Measurements from ENCODE around the gene FBXW12. TPM values are rescaled to one million over a fixed set of nuclear protein-coding genes. Genes with fewer than 3 reads are reported as not detected.

The FBXW12 gene
- total and polyA plus RNA-seq, 2 donors (not counting 3 experiments of a cell fraction or from before 2014, with no cell fraction given): not detected

DNA sequence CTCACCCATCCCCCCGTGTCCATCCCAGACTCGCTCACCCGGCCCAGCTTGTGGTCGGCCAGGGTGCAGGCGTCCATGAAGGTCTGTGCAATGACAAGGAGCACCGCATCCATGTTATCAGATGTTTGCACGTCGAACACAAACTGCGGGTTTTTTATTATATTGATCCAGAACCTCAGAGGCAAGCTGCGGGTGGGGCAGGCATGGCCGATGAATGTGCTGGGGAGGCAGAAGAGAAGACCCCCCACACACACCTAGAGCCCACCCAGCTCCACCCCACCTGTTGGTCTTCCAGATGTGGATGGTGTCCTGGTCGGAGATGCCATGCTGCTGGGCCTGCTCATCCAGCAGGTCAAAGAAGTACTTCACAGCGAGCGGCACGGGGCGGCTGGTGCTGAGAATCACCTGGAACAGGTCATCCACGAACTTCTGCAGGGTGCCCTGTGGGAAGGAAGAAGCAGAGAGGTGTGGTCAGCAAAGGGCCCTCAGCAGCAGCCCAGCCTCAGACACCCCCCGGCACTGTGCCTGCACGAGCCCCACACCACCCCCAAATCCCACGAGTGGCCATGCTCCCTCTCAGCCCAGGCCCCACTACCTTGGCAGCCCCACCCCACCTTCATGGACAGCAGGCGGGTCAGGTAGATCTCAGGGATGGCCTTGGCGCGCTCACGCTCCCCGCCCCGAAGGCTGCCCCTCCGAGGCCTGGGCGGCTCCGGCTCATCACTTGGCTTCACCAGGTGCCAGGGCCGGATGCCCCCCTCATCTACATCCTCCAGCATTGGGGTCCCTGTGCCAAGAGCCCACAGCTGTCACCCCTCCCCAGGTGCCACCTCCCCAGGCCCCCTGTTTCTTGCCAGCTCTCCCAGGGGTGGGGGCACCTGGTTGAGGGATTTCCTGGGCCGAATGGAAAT is 37.5 kb downstream of the FBXW12 start:
- H3K9ac ChIP-seq (replicated peaks; ENCODE audit: extremely low read depth, insufficient read depth, low read length): no peak overlapping the region
- H3K27ac ChIP-seq (ENCODE audit: insufficient read depth, low read depth, low read length): no peak overlapping the region
- H3K36me3 ChIP-seq (ENCODE audit: control insufficient read depth in 2 of 2, extremely low read depth in 1 of 2, insufficient read depth in 2 of 2, low read length in 2 of 2): peaks cover 0 to 35% of the 10 kb centered on the region in 2 experiments
- no peak overlapping the region for H3K4me2 ChIP-seq (ENCODE audit: insufficient read depth, low read length)
- ChIA-PET CTCF (interaction anchor here (0.8 to 12.6 kb wide), 4 partner anchors 9 to 27 kb away, joined by 3 to 716 read pairs (median 4); no protein-coding TSS in a partner anchor), POLR2A (interaction anchor here (0.5 kb wide), 1 partner anchor 48 kb away, joined by 3 read pairs; no protein-coding TSS in a partner anchor)
- no peaks in the 10 kb centered on the region for H3K79me2 ChIP-seq (ENCODE audit: control insufficient read depth, insufficient read depth, low read length)
- BruUV-seq (replicated peaks): TSS peak; percentile 19
- H3K9me3 ChIP-seq (replicated peaks; ENCODE audit: control insufficient read depth, insufficient read depth, low read length): no peaks in the 10 kb centered on the region
- H3K4me3 ChIP-seq (replicated peaks in 1 of 3; ENCODE audit: insufficient read depth in 1 of 3, low read depth in 1 of 3, low read length in 3 of 3): no peak overlapping the region
- TF ChIP-seq FOS (IDR thresholded peaks at IDR 0.05; ENCODE audit: borderline replicate concordance, insufficient read depth, low read length): no peak
- TF ChIP-seq GATA2 (IDR thresholded peaks at IDR 0.05; ENCODE audit: insufficient read depth, insufficient read length, low read depth, low read length): no peak
- TF ChIP-seq, protein P1, sequence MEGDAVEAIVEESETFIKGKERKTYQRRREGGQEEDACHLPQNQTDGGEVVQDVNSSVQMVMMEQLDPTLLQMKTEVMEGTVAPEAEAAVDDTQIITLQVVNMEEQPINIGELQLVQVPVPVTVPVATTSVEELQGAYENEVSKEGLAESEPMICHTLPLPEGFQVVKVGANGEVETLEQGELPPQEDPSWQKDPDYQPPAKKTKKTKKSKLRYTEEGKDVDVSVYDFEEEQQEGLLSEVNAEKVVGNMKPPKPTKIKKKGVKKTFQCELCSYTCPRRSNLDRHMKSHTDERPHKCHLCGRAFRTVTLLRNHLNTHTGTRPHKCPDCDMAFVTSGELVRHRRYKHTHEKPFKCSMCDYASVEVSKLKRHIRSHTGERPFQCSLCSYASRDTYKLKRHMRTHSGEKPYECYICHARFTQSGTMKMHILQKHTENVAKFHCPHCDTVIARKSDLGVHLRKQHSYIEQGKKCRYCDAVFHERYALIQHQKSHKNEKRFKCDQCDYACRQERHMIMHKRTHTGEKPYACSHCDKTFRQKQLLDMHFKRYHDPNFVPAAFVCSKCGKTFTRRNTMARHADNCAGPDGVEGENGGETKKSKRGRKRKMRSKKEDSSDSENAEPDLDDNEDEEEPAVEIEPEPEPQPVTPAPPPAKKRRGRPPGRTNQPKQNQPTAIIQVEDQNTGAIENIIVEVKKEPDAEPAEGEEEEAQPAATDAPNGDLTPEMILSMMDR (IDR thresholded peaks at IDR 0.05; ENCODE audit: extremely low read depth in 1 of 2, insufficient read depth in 1 of 2, low read depth in 1 of 2, low read length in 2 of 2): no peak
- no peak for TF ChIP-seq JUN (IDR thresholded peaks at IDR 0.05; ENCODE audit: borderline replicate concordance, insufficient read depth, insufficient read length, low read depth)
- no peak for TF ChIP-seq POLR2A (IDR thresholded peaks at IDR 0.05; ENCODE audit: low read depth, low read length)
- TF ChIP-seq EZH2 (IDR thresholded peaks at IDR 0.05; ENCODE audit: borderline replicate concordance, low read depth, low read length, severe bottlenecking): no peak
- no peak for TF ChIP-seq MYC (IDR thresholded peaks at IDR 0.05; ENCODE audit: low read depth, low read length)
- TF ChIP-seq POLR2AphosphoS5 (IDR thresholded peaks at IDR 0.05; ENCODE audit: insufficient read depth, low read depth, low read length): no peak
- TF ChIP-seq, protein P2, sequence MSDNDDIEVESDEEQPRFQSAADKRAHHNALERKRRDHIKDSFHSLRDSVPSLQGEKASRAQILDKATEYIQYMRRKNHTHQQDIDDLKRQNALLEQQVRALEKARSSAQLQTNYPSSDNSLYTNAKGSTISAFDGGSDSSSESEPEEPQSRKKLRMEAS (IDR thresholded peaks at IDR 0.05; ENCODE audit: insufficient read depth, insufficient read length): no peak
- no peaks in the 10 kb centered on the region for H4K20me1 ChIP-seq (replicated peaks; ENCODE audit: control insufficient read depth, extremely low read depth, insufficient read depth, low read length)
- FAIRE-seq (no peak), DNase-seq (ENCODE audit: low read depth, low spot score) (no peak)
- H2AFZ ChIP-seq (ENCODE audit: low read depth, low read length): no peak overlapping the region
- no peaks in the 10 kb centered on the region for H3K27me3 ChIP-seq (ENCODE audit: control insufficient read depth in 2 of 2, insufficient read depth in 2 of 2, low read length in 2 of 2)
- H3K9me1 ChIP-seq (replicated peaks; ENCODE audit: control insufficient read depth, extremely low read depth, insufficient read depth, low read length): no peaks in the 10 kb centered on the region
- intact Hi-C loops (cut with micrococcal nuclease): no loop called here
- dilution Hi-C loops (cut with MboI; ENCODE audit: extremely low pct_ligation_motif_present, low sequenced_read_pairs): no loop called here
- no peaks in the 10 kb centered on the region for H3K4me1 ChIP-seq (ENCODE audit: control insufficient read depth, extremely low read depth, insufficient read depth, low read length)
